WERI-Rb-1 (cell line): ENCODE data around the gene CABP7.

Experiments
- DNase-seq: peaks from one replicate; pipeline ENCODE4 v3.0.0-alpha.2; 2020
- H3K27ac ChIP-seq: fragments of 250-450 bp; sonication (Bioruptor Pico); 2 replicates; pipeline ENCODE4 v1.5.1; 2020; ENCODE audit warnings: mild to moderate bottlenecking, moderate library complexity
- H3K27me3 ChIP-seq: fragments of 250-450 bp; sonication (Bioruptor Pico); 2 replicates; pipeline ENCODE4 v1.5.1; 2021; ENCODE audit warnings: mild to moderate bottlenecking, low read depth, moderate library complexity; ENCODE audit not compliant: insufficient read depth, severe bottlenecking
- H3K36me3 ChIP-seq: fragments of 250-450 bp; sonication (Bioruptor Pico); 2 replicates; pipeline ENCODE4 v1.5.1; 2020; ENCODE audit warnings: mild to moderate bottlenecking, moderate library complexity
- H3K4me3 ChIP-seq: 2 replicates; pipeline ENCODE4 v1.5.1; 2011; ENCODE audit warnings: low read depth, mild to moderate bottlenecking, control low read depth, low read length
- H3K9me3 ChIP-seq: fragments of 250-450 bp; sonication (Bioruptor Pico); 2 replicates; pipeline ENCODE4 v1.5.1; 2021; ENCODE audit warnings: mild to moderate bottlenecking, moderate library complexity; ENCODE audit not compliant: severe bottlenecking
- CTCF ChIP-seq: IDR thresholded peaks from 2 replicates; pipeline ENCODE4 v1.5.1; 2011; ENCODE audit warnings: low read depth, mild to moderate bottlenecking, control low read depth, inconsistent platforms, low read length

The CABP7 gene

GRCh38 chr22:29715240-29715639, 4.6 kb upstream of the CABP7 start:
- Histone ChIP-seq H3K27me3 (peaks cover 3% of the 10 kb centered on the region), H3K9me3 (no peaks in the 10 kb centered on the region)
- no peak for TF ChIP-seq CTCF

GRCh38 chr22:29715705-29716104, 4.1 kb upstream of the CABP7 start:
- no peaks in the 10 kb centered on the region for H3K36me3 ChIP-seq
- DNase-seq, result no peak
- TF ChIP-seq CTCF, result no peak
- H3K9me3 ChIP-seq, result no peaks in the 10 kb centered on the region
- peaks cover 3% of the 10 kb centered on the region for H3K27me3 ChIP-seq
- no peak overlapping the region for H3K4me3 ChIP-seq
- peak overlapping the region; percentile 68 for H3K27ac ChIP-seq

More at GRCh38 chr22:29715240-29715639, 4.6 kb upstream of the CABP7 start:
- peak overlapping the region; percentile 68 for H3K27ac ChIP-seq
- DNase-seq, result peak; percentile 84
- H3K4me3 ChIP-seq, result no peak overlapping the region
- no peaks in the 10 kb centered on the region for H3K36me3 ChIP-seq

- peaks cover 6% of the 10 kb centered on the region for H3K27me3 ChIP-seq
- peak overlapping the region; percentile 34; the same call in 1 of the 2 replicates for H3K27ac ChIP-seq
- no peaks in the 10 kb centered on the region for H3K9me3 ChIP-seq
- no peaks in the 10 kb centered on the region for H3K36me3 ChIP-seq
- H3K4me3 ChIP-seq, result no peak overlapping the region
- no peak for DNase-seq
- TF ChIP-seq CTCF, result no peak
Observed at GRCh38 chr22:29716814-29717545, 2.8 kb upstream of the CABP7 start.

- Histone ChIP-seq H3K4me3 (no peak overlapping the region), H3K27ac (no peak overlapping the region), H3K27me3 (peaks cover 6% of the 10 kb centered on the region), H3K9me3 (no peaks in the 10 kb centered on the region), H3K36me3 (no peaks in the 10 kb centered on the region)
- TF ChIP-seq CTCF, result no peak
- DNase-seq, result no peak
Observed at GRCh38 chr22:29717789-29718188, 2.0 kb upstream of the CABP7 start.

- H3K9me3 ChIP-seq, result no peaks in the 10 kb centered on the region
- peak overlapping the region; percentile 32 for H3K4me3 ChIP-seq
- H3K27me3 ChIP-seq, result peaks cover 6% of the 10 kb centered on the region
- no peak for DNase-seq
- no peak for TF ChIP-seq CTCF
- no peak overlapping the region for H3K27ac ChIP-seq
- no peaks in the 10 kb centered on the region for H3K36me3 ChIP-seq
Observed at GRCh38 chr22:29718949-29719898, 579 bp upstream of the CABP7 start.
